HL-60/S4 treated with phorbol 12-myristate 13-acetate at 8.2 ng/mL for 4 days and 3 days (cell line): Measurements from ENCODE around the gene FIGN.

Experiments
- in situ Hi-C: fragments of 300-500 bp; cut with MboI; formaldehyde crosslinking; loops from 2 replicates; pipeline ENCODE4 v1.15.0; 2022; ENCODE audit warnings: low sequenced_read_pairs

Gene FIGN

GRCh38 chr2:163572850-163573249 lies 163.0 kb downstream of the FIGN start:
- in situ Hi-C loops, result loop anchor here (25.0 kb wide), 1 partner anchor 236 kb away; no protein-coding TSS in a partner anchor

DNA sequence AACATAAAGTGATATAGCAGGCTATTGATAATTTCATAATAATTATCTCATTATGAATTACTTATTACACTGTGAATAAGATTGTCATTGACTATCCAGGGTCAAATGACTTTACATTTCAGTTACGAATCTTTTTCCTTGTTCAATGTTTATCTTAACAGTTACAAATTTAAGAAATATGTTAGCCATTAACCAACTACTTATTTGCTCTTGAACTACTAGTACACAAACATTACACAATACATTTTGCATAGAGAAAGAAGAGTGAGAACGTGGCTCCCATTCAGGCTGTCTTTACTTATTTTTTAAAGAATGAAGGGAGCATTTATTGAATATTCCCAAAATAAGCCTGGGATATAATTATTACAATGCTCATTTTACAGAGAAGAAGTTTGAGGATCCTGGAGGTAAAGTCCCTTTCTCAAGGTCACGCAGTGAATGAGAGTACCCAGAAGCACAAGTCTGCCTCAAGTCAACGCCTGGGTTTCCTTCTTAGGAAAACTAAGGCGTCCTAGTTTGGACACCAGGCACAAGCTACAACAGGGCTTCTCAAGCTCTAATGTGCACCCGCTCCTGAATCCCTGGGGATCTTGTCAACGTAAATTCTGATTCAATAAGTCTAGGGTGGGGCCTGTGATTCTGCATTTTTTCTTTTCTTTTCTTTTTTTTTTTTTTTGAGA lies 164.2 kb downstream of the FIGN start:
- in situ Hi-C loops, result loop anchor here (25.0 kb wide), 1 partner anchor 234 kb away; no protein-coding TSS in a partner anchor

GRCh38 chr2:163570391-163570790 lies 165.4 kb downstream of the FIGN start:
- in situ Hi-C loops, result loop anchor here (25.0 kb wide), 1 partner anchor 233 kb away; no protein-coding TSS in a partner anchor

DNA sequence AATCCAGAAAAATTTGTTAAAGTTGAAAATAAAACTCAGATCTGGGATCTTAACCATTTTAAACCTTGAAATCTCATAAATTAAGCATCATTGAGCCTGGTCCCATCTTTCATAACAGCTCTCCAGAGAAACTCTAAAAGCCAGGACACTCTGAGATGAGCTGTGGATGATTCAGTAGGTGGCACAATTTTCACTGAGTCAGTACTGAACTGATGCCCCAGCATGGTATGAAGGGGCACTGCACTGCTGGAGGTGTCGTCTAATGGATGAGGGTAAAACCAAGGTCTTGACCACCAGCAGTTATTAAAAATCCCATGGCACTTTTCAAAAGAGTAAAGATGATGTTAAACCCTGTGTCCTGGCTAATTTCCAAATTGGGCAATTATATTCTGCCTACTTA lies 170.6 kb downstream of the FIGN start:
- in situ Hi-C loops, result loop anchor here (25.0 kb wide), 1 partner anchor 228 kb away; no protein-coding TSS in a partner anchor

- in situ Hi-C loops, result loop anchor here (25.0 kb wide), 1 partner anchor 227 kb away; no protein-coding TSS in a partner anchor
Measured at GRCh38 chr2:163564236-163564635, 171.6 kb downstream of the FIGN start.

DNA sequence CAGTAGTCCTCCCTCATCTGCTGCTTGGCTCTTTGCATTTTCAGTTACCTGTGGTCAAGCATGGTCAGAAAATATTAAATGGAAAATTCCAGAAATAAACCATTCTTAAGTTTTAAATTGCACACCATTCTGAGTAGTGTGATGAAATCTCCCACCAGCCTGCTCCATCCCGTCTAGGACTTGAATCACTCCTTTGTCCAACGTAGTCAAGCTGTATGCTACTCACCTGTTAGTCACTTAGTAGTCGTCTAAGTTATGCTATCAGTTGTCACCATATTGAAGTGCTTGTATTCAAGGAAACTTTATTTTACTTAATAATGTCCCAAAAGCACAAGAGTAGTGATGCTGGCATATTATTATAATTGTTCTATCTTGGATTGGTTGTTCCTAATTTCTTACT lies 172.5 kb downstream of the FIGN start:
- in situ Hi-C loops, result loop anchor here (25.0 kb wide), 1 partner anchor 226 kb away; no protein-coding TSS in a partner anchor

DNA sequence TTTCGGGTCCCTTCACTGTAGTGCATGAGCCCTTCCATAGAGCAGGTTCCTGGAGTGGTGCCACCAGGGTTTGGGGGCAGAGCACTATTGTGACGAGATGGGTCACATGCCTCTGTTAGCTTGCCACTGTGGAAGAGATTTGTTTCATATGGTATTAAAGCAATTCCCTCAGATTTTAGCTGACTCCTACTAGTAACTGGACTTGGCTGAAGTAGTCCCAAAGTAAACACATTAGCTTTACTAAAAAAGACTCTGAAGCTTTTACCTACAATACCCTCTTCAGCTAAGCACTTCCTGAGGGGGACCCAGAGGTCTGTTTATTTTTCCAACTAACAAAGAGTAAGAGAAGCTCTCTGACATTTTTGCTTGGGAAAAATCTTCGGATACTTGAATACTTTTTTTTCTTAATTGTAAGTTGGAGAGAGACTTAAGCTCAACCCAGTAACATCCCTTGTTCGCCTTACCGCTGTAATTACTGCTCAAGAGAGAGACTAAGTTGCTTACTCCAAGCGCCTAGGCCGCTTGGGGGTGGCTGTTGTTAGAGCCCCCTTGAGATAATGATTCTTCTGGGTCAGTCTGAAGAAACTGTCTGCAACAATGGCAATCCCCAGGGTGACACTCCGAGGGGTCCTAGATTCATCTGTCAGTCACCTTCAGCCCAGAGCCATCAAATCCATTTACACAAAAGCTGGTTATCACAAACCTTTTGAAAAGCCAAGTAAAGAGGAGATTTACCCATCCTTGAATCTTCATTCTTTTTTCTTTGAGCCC lies 177.4 kb downstream of the FIGN start:
- in situ Hi-C loops, result loop anchor here (25.0 kb wide), 1 partner anchor 221 kb away; no protein-coding TSS in a partner anchor

DNA sequence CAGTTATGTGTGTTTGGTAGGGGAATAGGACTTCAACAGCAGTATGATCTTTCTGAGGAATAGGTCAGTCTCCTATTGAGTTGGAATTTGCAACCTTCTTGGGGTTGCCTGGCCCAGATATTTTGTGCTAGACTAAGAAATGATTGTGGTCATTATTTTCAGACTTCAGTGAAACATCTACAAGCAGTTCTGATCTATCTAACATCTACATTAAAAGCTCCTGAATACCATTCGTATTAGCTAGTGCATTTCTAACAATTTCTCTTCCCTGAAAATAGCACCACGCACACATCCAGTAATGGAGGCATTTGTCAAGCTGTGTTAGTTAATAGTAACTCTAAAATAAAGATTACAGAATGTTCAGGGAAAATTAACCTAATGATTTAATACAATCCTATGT lies 179.3 kb downstream of the FIGN start:
- in situ Hi-C loops, result loop anchor here (25.0 kb wide), 1 partner anchor 219 kb away; no protein-coding TSS in a partner anchor

DNA sequence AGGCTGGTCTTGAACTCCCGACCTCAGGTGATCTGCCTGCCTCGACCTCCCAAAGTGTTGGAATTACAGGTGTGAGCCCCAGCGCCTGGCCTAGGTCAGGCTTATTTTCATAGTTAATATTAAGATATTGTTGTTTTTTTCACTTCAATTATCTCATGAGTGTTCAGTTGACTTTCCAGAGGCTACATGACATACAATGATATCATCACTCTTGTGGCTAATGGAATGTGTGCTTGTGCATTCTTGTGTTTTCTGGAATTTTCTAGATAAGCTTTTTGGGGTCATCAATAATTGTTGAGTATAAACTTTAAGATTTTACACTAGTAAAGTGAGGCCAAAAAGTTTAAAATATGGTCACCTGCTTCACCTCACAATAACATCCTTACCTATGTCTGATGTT lies 180.9 kb downstream of the FIGN start:
- in situ Hi-C loops, result loop anchor here (25.0 kb wide), 1 partner anchor 218 kb away; no protein-coding TSS in a partner anchor

- in situ Hi-C loops, result loop anchor here (25.0 kb wide), 1 partner anchor 216 kb away; no protein-coding TSS in a partner anchor
Measured at GRCh38 chr2:163553601-163554000, 182.2 kb downstream of the FIGN start.

GRCh38 chr2:163552758-163553157 lies 183.1 kb downstream of the FIGN start:
- in situ Hi-C loops, result loop anchor here (25.0 kb wide), 1 partner anchor 215 kb away; no protein-coding TSS in a partner anchor

- in situ Hi-C loops, result loop anchor here (25.0 kb wide), 1 partner anchor 214 kb away; no protein-coding TSS in a partner anchor
Measured at GRCh38 chr2:163551616-163552373, 184.0 kb downstream of the FIGN start.

GRCh38 chr2:163548970-163549369 lies 186.8 kb downstream of the FIGN start:
- in situ Hi-C loops, result no loop called here
